CD14-positive monocyte (primary cell): ENCODE results near the gene AKAP3. TPM values are rescaled to one million over a fixed set of nuclear protein-coding genes. Genes with fewer than 3 reads are reported as not detected.

Experiments
- DNase-seq, 3 donors: peaks; one replicate each; pipeline ENCODE4 v3.0.0-alpha.2; 2011 to 2022
- H2AFZ ChIP-seq: 2 replicates; pipeline ENCODE4 v1.6.0; 2012; ENCODE audit warnings: mild to moderate bottlenecking, low read depth, low read length, inconsistent platforms; ENCODE audit not compliant: insufficient read depth, poor library complexity, severe bottlenecking
- H3K27ac ChIP-seq, 2 donors: 1 replicate in 1 of 2; 2 replicates in 1 of 2; pipeline ENCODE4 v1.5.1; 2012 to 2013; ENCODE audit warnings: low read length in 2 of 2, control low read depth in 1 of 2, inconsistent platforms in 1 of 2, low read depth in 1 of 2, mild to moderate bottlenecking in 1 of 2
- H3K27me3 ChIP-seq, 2 donors: one replicate each; pipeline versions ENCODE4 v1.6.0 to v1.6.1; 2011 to 2013; ENCODE audit warnings: low read length in 2 of 2; ENCODE audit not compliant: control insufficient read depth in 2 of 2, insufficient read depth in 2 of 2
- H3K36me3 ChIP-seq, 2 donors: replicated peaks in 1 of 2; 1 replicate in 1 of 2; 2 replicates in 1 of 2; pipeline versions ENCODE4 v1.5.1 to v1.6.1; 2012 to 2013; ENCODE audit warnings: low read length in 2 of 2, control low read depth in 1 of 2, inconsistent platforms in 1 of 2, mild to moderate bottlenecking in 1 of 2; ENCODE audit not compliant: insufficient read depth in 2 of 2, control insufficient read depth in 1 of 2
- H3K4me1 ChIP-seq, 2 donors: 1 replicate in 1 of 2; 2 replicates in 1 of 2; pipeline versions ENCODE4 v1.5.1 to v1.6.1; 2012 to 2013; ENCODE audit warnings: low read length in 2 of 2, control low read depth in 1 of 2, inconsistent platforms in 1 of 2, mild to moderate bottlenecking in 1 of 2, moderate library complexity in 1 of 2; ENCODE audit not compliant: insufficient read depth in 2 of 2, control insufficient read depth in 1 of 2
- H3K4me2 ChIP-seq: replicated peaks from 2 replicates; pipeline ENCODE3; 2012; ENCODE audit warnings: low read length, moderate library complexity, mild to moderate bottlenecking; ENCODE audit not compliant: poor library complexity, severe bottlenecking; ENCODE audit errors: extremely low read depth
- H3K4me3 ChIP-seq, 3 experiments: fragments of 200-600 bp in 1 of 3; sonication (generic) in 1 of 3; replicated peaks in 1 of 3; 1 replicate in 2 of 3; 2 replicates in 1 of 3; pipeline ENCODE4 v1.5.1; 2011 to 2013; ENCODE audit warnings: low read length in 3 of 3, mild to moderate bottlenecking in 3 of 3, control low read depth in 2 of 3, low read depth in 2 of 3, inconsistent platforms in 1 of 3, moderate library complexity in 1 of 3
- H3K79me2 ChIP-seq: 2 replicates; pipeline ENCODE4 v1.6.0; 2012; ENCODE audit warnings: mild to moderate bottlenecking, control low read depth, inconsistent platforms, low read length, moderate library complexity; ENCODE audit not compliant: insufficient read depth
- H3K9ac ChIP-seq: 2 replicates; pipeline ENCODE4 v1.6.0; 2017; ENCODE audit warnings: low read length, mild to moderate bottlenecking; ENCODE audit not compliant: insufficient read depth, poor library complexity, severe bottlenecking
- H3K9me3 ChIP-seq, 2 donors: replicated peaks in 1 of 2; 1 replicate in 1 of 2; 2 replicates in 1 of 2; pipeline versions ENCODE4 v1.5.1 to v1.6.1; 2012 to 2013; ENCODE audit warnings: low read length in 2 of 2, control low read depth in 1 of 2; ENCODE audit not compliant: control insufficient read depth in 1 of 2, insufficient read depth in 1 of 2
- H4K20me1 ChIP-seq: 2 replicates; pipeline ENCODE4 v1.6.0; 2012; ENCODE audit warnings: mild to moderate bottlenecking, low read length, control low read depth, moderate library complexity; ENCODE audit not compliant: insufficient read depth
- H3K27ac Mint-ChIP-seq, 7 donors: one replicate each; pipeline ENCODE4 v1.8.0; 2020; ENCODE audit warnings: mild to moderate bottlenecking in 7 of 7, mixed read lengths in 7 of 7, moderate library complexity in 6 of 7, inconsistent platforms in 2 of 7
- H3K27me3 Mint-ChIP-seq, 3 donors: one replicate each; pipeline ENCODE4 v1.8.0; 2021 to 2022; ENCODE audit warnings: low read depth in 3 of 3, mild to moderate bottlenecking in 3 of 3, mixed read lengths in 3 of 3, moderate library complexity in 3 of 3, inconsistent platforms in 1 of 3
- H3K36me3 Mint-ChIP-seq, 2 donors: one replicate each; pipeline ENCODE4 v1.8.0; 2020; ENCODE audit warnings: mixed read lengths in 2 of 2, inconsistent platforms in 1 of 2, mild to moderate bottlenecking in 1 of 2
- H3K4me1 Mint-ChIP-seq: one replicate; pipeline ENCODE4 v1.8.0; 2020; ENCODE audit warnings: mild to moderate bottlenecking, mixed read lengths
- H3K4me3 Mint-ChIP-seq, 2 donors: one replicate each; pipeline ENCODE4 v1.8.0; 2020; ENCODE audit warnings: mild to moderate bottlenecking in 2 of 2, mixed read lengths in 2 of 2, moderate library complexity in 1 of 2
- H3K9me3 Mint-ChIP-seq, 7 donors: one replicate each; pipeline ENCODE4 v1.8.0; 2020 to 2022; ENCODE audit warnings: mixed read lengths in 7 of 7, mild to moderate bottlenecking in 6 of 7, moderate library complexity in 6 of 7, inconsistent platforms in 2 of 7
- CTCF ChIP-seq: fragments of 200-600 bp; IDR thresholded peaks from one replicate; pipeline ENCODE4 v1.8.0; 2022; ENCODE audit warnings: antibody characterized with exemption, mild to moderate bottlenecking
- WGBS: methylation state at CpG from one replicate; pipeline ENCODE4 v1.1.5; 2013; ENCODE audit warnings: missing lambda C conversion rate; ENCODE audit not compliant: insufficient coverage; 5-methylcytosine and 5-hydroxymethylcytosine counted together
- intact Hi-C, 2 donors: fragments of 100-400 bp; cut with micrococcal nuclease; formaldehyde crosslinking; loops; one replicate each; pipeline versions ENCODE4 v1.15.0 to v1.15.1; 2023
- polyA plus RNA-seq, 3 donors: library from polyadenylated mRNA; depleted of rRNA in 1 of 3; unstranded in 2 of 3; stranded (reverse) in 1 of 3; fragments of 300-500 nt in 2 of 3; fragments of >200 nt in 1 of 3; fragmentation: Illumina TruSeq in 2 of 3; gene quantifications; 1 replicate in 2 of 3; 2 replicates in 1 of 3; pipeline ENCODE4 v1.2.3, GENCODE V29; 2012 to 2021

The AKAP3 gene
- polyA plus RNA-seq, 3 donors = 0.08 TPM; not detected in 2

- peaks cover 0 to 2% (median 0%) of the 10 kb centered on the region in 7 donors for H3K9me3 Mint-ChIP-seq
- intact Hi-C loops = no loop called here
- H3K27me3 Mint-ChIP-seq = peaks cover 2 to 10% (median 5%) of the 10 kb centered on the region in 3 donors
- no peak overlapping the region for H3K4me2 ChIP-seq
- H3K27ac ChIP-seq = no peak overlapping the region
- H2AFZ ChIP-seq = no peak overlapping the region
- no peaks in the 10 kb centered on the region for H3K36me3 ChIP-seq
- H3K4me3 Mint-ChIP-seq = no peak overlapping the region
- no peaks in the 10 kb centered on the region for H3K4me1 Mint-ChIP-seq
- no peak overlapping the region for H3K9ac ChIP-seq
- no peaks in the 10 kb centered on the region for H4K20me1 ChIP-seq
- no peak overlapping the region for H3K4me3 ChIP-seq
- TF ChIP-seq CTCF = no peak
- no peaks in the 10 kb centered on the region for H3K79me2 ChIP-seq
- H3K27ac Mint-ChIP-seq = no peak overlapping the region
- H3K4me1 ChIP-seq = no peaks in the 10 kb centered on the region
- no peaks in the 10 kb centered on the region for H3K9me3 ChIP-seq
- no peak for DNase-seq
- H3K36me3 Mint-ChIP-seq = no peaks in the 10 kb centered on the region
- no peaks in the 10 kb centered on the region for H3K27me3 ChIP-seq
- 93% methylated on average over 4 of the region's 9 CpGs for WGBS
These were observed 61.7 kb downstream of the AKAP3 start for GRCh38 chr12:4587108-4587507.

- TF ChIP-seq CTCF = no peak
- Mint-ChIP-seq H3K27ac (no peak overlapping the region), H3K36me3 (no peaks in the 10 kb centered on the region), H3K4me1 (no peaks in the 10 kb centered on the region), H3K4me3 (no peak overlapping the region), H3K9me3 (peaks cover 0 to 2% (median 0%) of the 10 kb centered on the region in 7 donors), H3K27me3 (peaks cover 3 to 12% (median 7%) of the 10 kb centered on the region in 3 donors)
- intact Hi-C loops = no loop called here
- Histone ChIP-seq H3K4me2 (no peak overlapping the region), H3K9ac (no peak overlapping the region), H3K4me3 (no peak overlapping the region), H3K4me1 (no peaks in the 10 kb centered on the region), H3K9me3 (no peaks in the 10 kb centered on the region), H4K20me1 (no peaks in the 10 kb centered on the region), H2AFZ (no peak overlapping the region), H3K36me3 (no peaks in the 10 kb centered on the region), H3K27ac (no peak overlapping the region), H3K79me2 (no peaks in the 10 kb centered on the region), H3K27me3 (no peaks in the 10 kb centered on the region)
- WGBS = 67% methylated on average over 5 of the region's 5 CpGs
- DNase-seq = no peak
These were observed 62.4 kb downstream of the AKAP3 start for GRCh38 chr12:4586500-4586899.
